Hepatocyte (in vitro differentiated cells): ENCODE measurements around the gene RNF112. TPM values are rescaled to one million over a fixed set of nuclear protein-coding genes. Genes with fewer than 3 reads are reported as not detected.

Source experiments
- DNase-seq: peaks from one replicate; pipeline ENCODE4 v3.0.0-alpha.2; 2016; ENCODE audit warnings: low spot score
- H2AFZ ChIP-seq: fragments of 200-600 bp; sonication (generic); 2 replicates; pipeline ENCODE4 v1.6.0; 2016; ENCODE audit warnings: antibody characterized with exemption, mild to moderate bottlenecking
- H3K27ac ChIP-seq: fragments of 200-600 bp; sonication (generic); 2 replicates; pipeline ENCODE4 v1.5.1; 2016; ENCODE audit warnings: mild to moderate bottlenecking
- H3K27me3 ChIP-seq: fragments of 200-600 bp; sonication (generic); 2 replicates; pipeline ENCODE4 v1.6.1; 2016
- H3K36me3 ChIP-seq: fragments of 200-600 bp; sonication (generic); replicated peaks from 2 replicates; pipeline ENCODE4 v1.5.1; 2016; ENCODE audit warnings: low read depth; ENCODE audit not compliant: insufficient read depth
- H3K4me1 ChIP-seq: fragments of 200-600 bp; sonication (generic); 2 replicates; pipeline ENCODE4 v1.5.1; 2016; ENCODE audit warnings: mild to moderate bottlenecking, moderate library complexity; ENCODE audit not compliant: insufficient read depth
- H3K4me2 ChIP-seq: fragments of 200-600 bp; sonication (generic); 2 replicates; pipeline ENCODE4 v1.6.0; 2016
- H3K4me3 ChIP-seq: fragments of 200-600 bp; sonication (generic); 2 replicates; pipeline ENCODE4 v1.5.1; 2016; ENCODE audit warnings: mild to moderate bottlenecking
- H3K79me2 ChIP-seq: fragments of 200-600 bp; sonication (generic); 2 replicates; pipeline ENCODE4 v1.6.0; 2017; ENCODE audit warnings: mild to moderate bottlenecking
- H3K9me2 ChIP-seq: fragments of 200-600 bp; sonication (generic); replicated peaks from 2 replicates; pipeline ENCODE4 v1.6.0; 2017; ENCODE audit warnings: mild to moderate bottlenecking; ENCODE audit not compliant: insufficient read depth
- H3K9me3 ChIP-seq: fragments of 200-600 bp; sonication (generic); 2 replicates; pipeline ENCODE4 v1.5.1; 2016; ENCODE audit warnings: low read depth, mild to moderate bottlenecking
- H4K20me1 ChIP-seq: fragments of 200-600 bp; sonication (generic); 2 replicates; pipeline ENCODE4 v1.6.0; 2016; ENCODE audit warnings: mild to moderate bottlenecking; ENCODE audit not compliant: insufficient read depth, poor library complexity, severe bottlenecking
- CTCF ChIP-seq: fragments of 200-600 bp; sonication (generic); IDR thresholded peaks from 2 replicates; pipeline ENCODE4 v1.5.1; 2016; ENCODE audit warnings: antibody characterized with exemption, mild to moderate bottlenecking; ENCODE audit not compliant: poor library complexity
- EZH2 ChIP-seq: fragments of 200-600 bp; sonication (generic); IDR thresholded peaks from 2 replicates; pipeline ENCODE4 v1.6.1; 2016; ENCODE audit warnings: antibody characterized with exemption, mild to moderate bottlenecking, borderline replicate concordance
- EZH2phosphoT487 ChIP-seq: fragments of 200-600 bp; sonication (generic); IDR thresholded peaks from one replicate; pipeline ENCODE4 v1.6.1; 2018; ENCODE audit warnings: antibody characterized with exemption, mild to moderate bottlenecking, low read depth, moderate library complexity; ENCODE audit not compliant: unreplicated experiment, severe bottlenecking
- WGBS: methylation state at CpG from one replicate; pipeline ENCODE4 v1.1.6; 2016; ENCODE audit warnings: low lambda C conversion rate; ENCODE audit errors: missing lambda C conversion rate; 5-methylcytosine and 5-hydroxymethylcytosine counted together
- polyA plus RNA-seq: library from polyadenylated mRNA; unstranded; fragments of >200 nt; fragmentation: Nextera tagmentation; extraction: Ambion mirVana; gene quantifications from 2 replicates; pipeline ENCODE4 v1.2.1, GENCODE V29; 2016
- total RNA-seq: library from RNA; depleted of rRNA; stranded (reverse); fragments of >200 nt; gene quantifications from 2 replicates; pipeline ENCODE4 v1.2.3, GENCODE V29; 2014

The RNF112 gene
- total and polyA plus RNA-seq, 2 experiments from 2014 or later, result 7.8 to 8.6 TPM

DNA sequence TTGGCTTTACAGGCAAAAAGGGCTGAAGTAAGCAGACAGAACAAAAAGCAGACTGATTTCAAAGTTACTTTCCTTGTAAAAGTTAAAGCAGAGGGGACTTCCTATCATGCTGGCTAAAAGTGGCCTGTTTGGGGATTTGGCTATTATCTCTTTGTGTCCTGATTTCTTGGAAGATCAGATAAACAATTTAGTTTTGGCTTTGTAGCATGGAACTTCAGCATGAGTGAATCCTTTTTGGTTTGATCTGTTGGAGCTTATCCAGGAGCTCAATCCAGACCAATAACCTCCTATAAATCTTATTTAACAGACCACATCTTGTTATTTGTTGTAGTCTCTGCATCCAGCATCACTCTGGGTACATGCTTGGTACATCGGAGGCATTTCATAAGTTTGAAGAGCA is 8.9 kb upstream of the RNF112 start:
- Histone ChIP-seq H4K20me1 (no peaks in the 10 kb centered on the region), H3K9me3 (no peaks in the 10 kb centered on the region), H3K4me2 (no peak overlapping the region), H2AFZ (no peak overlapping the region), H3K4me3 (no peak overlapping the region), H3K36me3 (no peaks in the 10 kb centered on the region), H3K27me3 (no peaks in the 10 kb centered on the region), H3K4me1 (peaks cover 21% of the 10 kb centered on the region), H3K9me2 (no peaks in the 10 kb centered on the region), H3K79me2 (no peaks in the 10 kb centered on the region), H3K27ac (peak overlapping the region; percentile 31)
- TF ChIP-seq EZH2phosphoT487 (no peak), EZH2 (no peak), CTCF (no peak)
- WGBS, result 42% methylated on average over 1 of the region's 1 CpG
- no peak for DNase-seq

DNA sequence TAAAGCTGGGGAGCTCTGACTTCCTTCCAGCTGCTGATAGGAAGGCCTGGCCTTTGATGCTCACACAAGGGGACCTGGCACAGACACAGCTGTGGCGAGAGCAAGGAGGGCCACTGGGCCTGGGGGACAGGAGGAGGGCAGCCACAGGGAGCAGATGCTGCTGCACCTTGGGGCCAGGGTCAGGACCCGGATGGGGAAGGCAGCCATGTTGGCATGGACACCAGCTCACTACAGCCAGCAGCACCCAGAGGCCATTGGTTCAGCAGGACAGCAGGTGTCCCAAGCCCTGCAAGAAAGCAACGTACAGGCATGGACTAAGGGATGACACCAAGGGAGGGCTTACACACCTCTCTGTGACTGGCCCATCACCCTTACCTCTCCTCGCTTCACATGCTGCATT is 8.0 kb upstream of the RNF112 start:
- H3K4me1 ChIP-seq, result peaks cover 17% of the 10 kb centered on the region
- no peaks in the 10 kb centered on the region for H3K36me3 ChIP-seq
- H3K9me2 ChIP-seq, result no peaks in the 10 kb centered on the region
- DNase-seq, result no peak
- H3K27me3 ChIP-seq, result no peaks in the 10 kb centered on the region
- H4K20me1 ChIP-seq, result no peaks in the 10 kb centered on the region
- 95% methylated on average over 4 of the region's 4 CpGs for WGBS
- H3K9me3 ChIP-seq, result no peaks in the 10 kb centered on the region
- peak overlapping the region; percentile 31 for H3K27ac ChIP-seq
- H2AFZ ChIP-seq, result no peak overlapping the region
- H3K79me2 ChIP-seq, result no peaks in the 10 kb centered on the region
- H3K4me3 ChIP-seq, result no peak overlapping the region
- no peak overlapping the region for H3K4me2 ChIP-seq
- TF ChIP-seq CTCF (no peak), EZH2 (no peak), EZH2phosphoT487 (no peak)

- DNase-seq, result no peak
- H3K36me3 ChIP-seq, result no peaks in the 10 kb centered on the region
- no peaks in the 10 kb centered on the region for H3K9me2 ChIP-seq
- H3K4me3 ChIP-seq, result no peak overlapping the region
- H3K9me3 ChIP-seq, result no peaks in the 10 kb centered on the region
- H4K20me1 ChIP-seq, result no peaks in the 10 kb centered on the region
- H3K27me3 ChIP-seq, result no peaks in the 10 kb centered on the region
- TF ChIP-seq EZH2, result no peak
- no peak for TF ChIP-seq CTCF
- no peak for TF ChIP-seq EZH2phosphoT487
- peaks cover 8% of the 10 kb centered on the region for H3K4me1 ChIP-seq
- H3K27ac ChIP-seq, result no peak overlapping the region
- 83% methylated on average over 1 of the region's 1 CpG for WGBS
- no peaks in the 10 kb centered on the region for H3K79me2 ChIP-seq
- no peak overlapping the region for H3K4me2 ChIP-seq
- H2AFZ ChIP-seq, result no peak overlapping the region
These were observed 6.8 kb upstream of the RNF112 start for GRCh38 chr17:19404264-19404663.

- Histone ChIP-seq H3K9me2 (no peaks in the 10 kb centered on the region), H3K36me3 (no peaks in the 10 kb centered on the region), H3K4me1 (peaks cover 8% of the 10 kb centered on the region), H3K4me2 (no peak overlapping the region), H2AFZ (no peak overlapping the region), H3K27me3 (no peaks in the 10 kb centered on the region), H3K27ac (no peak overlapping the region), H3K4me3 (no peak overlapping the region), H3K9me3 (no peaks in the 10 kb centered on the region), H3K79me2 (no peaks in the 10 kb centered on the region), H4K20me1 (no peaks in the 10 kb centered on the region)
- 95% methylated on average over 5 of the region's 5 CpGs for WGBS
- TF ChIP-seq EZH2 (no peak), EZH2phosphoT487 (no peak), CTCF (no peak)
- DNase-seq, result no peak
These were observed 5.9 kb upstream of the RNF112 start for GRCh38 chr17:19405114-19405513.
